Thymus (tissue), 14 donors: Measurements from ENCODE around the gene ULBP2. TPM values are rescaled to one million over a fixed set of nuclear protein-coding genes. Genes with fewer than 3 reads are reported as not detected.

Experiments
- DNase-seq, 9 donors: peaks; one replicate each; pipeline ENCODE4 v3.0.0-alpha.2; 2013; ENCODE audit warnings: low spot score in 9 of 9, low read depth in 6 of 9, missing footprints in 1 of 9
- H3K27ac ChIP-seq, 2 donors: one replicate each; pipeline ENCODE4 v1.5.1; 2013; ENCODE audit warnings: control low read depth in 1 of 2, low read depth in 1 of 2, low read length in 1 of 2, mild to moderate bottlenecking in 1 of 2, moderate library complexity in 1 of 2
- H3K27me3 ChIP-seq, 2 donors: one replicate each; pipeline ENCODE4 v1.5.1; 2013; ENCODE audit warnings: low read length in 1 of 2; ENCODE audit not compliant: control insufficient read depth in 2 of 2, insufficient read depth in 1 of 2
- H3K36me3 ChIP-seq, 2 donors: one replicate each; pipeline ENCODE4 v1.5.1; 2013; ENCODE audit warnings: low read length in 1 of 2, mild to moderate bottlenecking in 1 of 2, moderate library complexity in 1 of 2; ENCODE audit not compliant: control insufficient read depth in 2 of 2, insufficient read depth in 2 of 2
- H3K4me1 ChIP-seq, 2 donors: one replicate each; pipeline ENCODE4 v1.5.1; 2013; ENCODE audit warnings: low read length in 2 of 2; ENCODE audit not compliant: control insufficient read depth in 2 of 2, insufficient read depth in 2 of 2
- H3K4me3 ChIP-seq, 2 donors: one replicate each; pipeline ENCODE4 v1.5.1; 2013; ENCODE audit warnings: low read length in 2 of 2, control low read depth in 1 of 2, mild to moderate bottlenecking in 1 of 2
- H3K9me3 ChIP-seq, 2 donors: one replicate each; pipeline ENCODE4 v1.5.1; 2013; ENCODE audit warnings: low read length in 1 of 2, mild to moderate bottlenecking in 1 of 2; ENCODE audit not compliant: control insufficient read depth in 2 of 2, insufficient read depth in 1 of 2
- WGBS: extraction: QIAGEN DNeasy Blood & Tissue Kit; methylation state at CpG from one replicate; pipeline ENCODE4 v1.1.7; 2013; 5-methylcytosine and 5-hydroxymethylcytosine counted together
- long read RNA-seq, 10 donors: transcript quantifications; one replicate each; lab custom pipeline, GENCODE V29; 2026
- polyA plus RNA-seq: library from polyadenylated mRNA; stranded (reverse); fragments of 200-250 nt; gene quantifications from one replicate; pipeline ENCODE4 v1.2.3, GENCODE V29; 2013
- total RNA-seq: library from RNA; stranded (reverse); fragments of 120-200 nt; gene quantifications from one replicate; pipeline ENCODE4 v1.2.4, GENCODE V29; 2013
- donor health status: healthy.

Gene ULBP2, protein sequence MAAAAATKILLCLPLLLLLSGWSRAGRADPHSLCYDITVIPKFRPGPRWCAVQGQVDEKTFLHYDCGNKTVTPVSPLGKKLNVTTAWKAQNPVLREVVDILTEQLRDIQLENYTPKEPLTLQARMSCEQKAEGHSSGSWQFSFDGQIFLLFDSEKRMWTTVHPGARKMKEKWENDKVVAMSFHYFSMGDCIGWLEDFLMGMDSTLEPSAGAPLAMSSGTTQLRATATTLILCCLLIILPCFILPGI
- 0.66 TPM for total RNA-seq
- 2.3 TPM for polyA plus RNA-seq
- long read RNA-seq, donor 1, result 0 reads
- long read RNA-seq, donor 2, result 0 reads
- long read RNA-seq, donor 3, result 0 reads
- long read RNA-seq, donor 4, partial matches to known transcripts, result 0 of 1 reads
- long read RNA-seq, donor 4, other reads (novel, unspliced or antisense), result 0 of 1 reads
- long read RNA-seq, donor 5, partial matches to known transcripts, result 0 of 1 reads
- long read RNA-seq, donor 5, other reads (novel, unspliced or antisense), result 0 of 1 reads
- long read RNA-seq, donor 6, result 0 reads
- long read RNA-seq, donor 7, result 0 reads
- long read RNA-seq, donor 8, result 0 reads
- long read RNA-seq, donor 9, partial matches to known transcripts, result 0 of 1 reads
- long read RNA-seq, donor 9, other reads (novel, unspliced or antisense), result 0 of 1 reads
- long read RNA-seq, donor 10, result 0 reads

GRCh38 chr6:149941583-149942460 is at the start of gene ULBP2:
Gene ULBP2 (plus strand): TSS chr6:149942014. CDS start chr6:149942073, 59 bp downstream.
- Histone ChIP-seq H3K4me3 (peak within 1 kb of the TSS; percentile 55 to 67), H3K27me3 (peaks cover 43 to 71% of the 10 kb centered on the region in 2 donors)
- WGBS, result under 1% methylated on average over 62 of the region's 62 CpGs

GRCh38 chr6:149895048-149895590 is 46.7 kb upstream of the ULBP2 start:
- 84% methylated on average over 7 of the region's 7 CpGs for WGBS
- no peak for DNase-seq
- Histone ChIP-seq H3K36me3 (no peaks in the 10 kb centered on the region), H3K9me3 (no peaks in the 10 kb centered on the region), H3K4me3 (no peak overlapping the region), H3K27me3 (peaks cover 0 to 5% of the 10 kb centered on the region in 2 donors), H3K27ac (no peak overlapping the region), H3K4me1 (no peaks in the 10 kb centered on the region)

More at GRCh38 chr6:149941583-149942460, at the start of gene ULBP2:
- Histone ChIP-seq H3K9me3 (peaks cover 0 to 8% of the 10 kb centered on the region in 2 donors), H3K36me3 (no peaks in the 10 kb centered on the region), H3K27ac (no peak within 1 kb of the TSS), H3K4me1 (peaks cover 12 to 29% of the 10 kb centered on the region in 2 donors)
- DNase-seq, result peak; percentile 62 to 92 (median 78)

DNA sequence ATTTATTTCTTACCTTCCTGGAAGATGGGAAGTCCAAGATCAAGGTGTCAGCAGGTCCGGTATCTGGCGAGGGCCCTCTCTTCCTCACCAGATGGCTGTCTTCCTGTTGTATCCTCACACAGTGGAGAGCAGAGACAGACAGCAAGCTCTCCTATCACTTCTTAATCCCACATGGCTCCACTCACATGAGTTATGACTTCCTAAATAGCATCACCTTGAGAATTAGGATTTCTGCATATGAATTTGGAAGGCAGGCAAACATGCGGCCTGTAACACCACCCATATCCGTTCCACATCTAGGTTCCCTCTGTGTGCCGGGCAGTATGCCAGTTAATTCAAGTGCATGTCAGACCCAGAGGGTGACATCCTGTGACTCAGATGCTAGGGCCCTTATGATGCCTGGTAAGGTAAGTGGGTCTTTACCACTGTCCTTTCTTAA is 46.0 kb upstream of the ULBP2 start:
- H3K4me1 ChIP-seq, result no peaks in the 10 kb centered on the region
- WGBS, result 54% methylated on average over 5 of the region's 5 CpGs
- peaks cover 0 to 3% of the 10 kb centered on the region in 2 donors for H3K27me3 ChIP-seq
- no peak overlapping the region for H3K4me3 ChIP-seq
- no peaks in the 10 kb centered on the region for H3K9me3 ChIP-seq
- no peak overlapping the region for H3K27ac ChIP-seq
- DNase-seq, result no peak
- H3K36me3 ChIP-seq, result no peaks in the 10 kb centered on the region

- H3K9me3 ChIP-seq, result no peaks in the 10 kb centered on the region
- WGBS, result 95% methylated on average over 3 of the region's 3 CpGs
- H3K27me3 ChIP-seq, result peaks cover 0 to 3% of the 10 kb centered on the region in 2 donors
- no peak for DNase-seq
- H3K4me1 ChIP-seq, result no peaks in the 10 kb centered on the region
- no peaks in the 10 kb centered on the region for H3K36me3 ChIP-seq
- no peak overlapping the region for H3K4me3 ChIP-seq
- H3K27ac ChIP-seq, result no peak overlapping the region
Observed at GRCh38 chr6:149896491-149896890, 45.3 kb upstream of the ULBP2 start.

- WGBS, result 95% methylated on average over 13 of the region's 13 CpGs
- DNase-seq, result no peak
- no peak overlapping the region for H3K4me3 ChIP-seq
- no peak overlapping the region for H3K27ac ChIP-seq
- no peaks in the 10 kb centered on the region for H3K36me3 ChIP-seq
- peaks cover 0 to 3% of the 10 kb centered on the region in 2 donors for H3K27me3 ChIP-seq
- no peaks in the 10 kb centered on the region for H3K4me1 ChIP-seq
- no peaks in the 10 kb centered on the region for H3K9me3 ChIP-seq
Observed at GRCh38 chr6:149897015-149897697, 44.7 kb upstream of the ULBP2 start.

- H3K27ac ChIP-seq, result no peak within 1 kb of the TSS
- peaks cover 0 to 3% of the 10 kb centered on the region in 2 donors for H3K27me3 ChIP-seq
- no peak within 1 kb of the TSS for H3K4me3 ChIP-seq
- WGBS, result 95% methylated on average over 17 of the region's 17 CpGs
- DNase-seq, result no peak
- no peaks in the 10 kb centered on the region for H3K36me3 ChIP-seq
- no peaks in the 10 kb centered on the region for H3K9me3 ChIP-seq
- H3K4me1 ChIP-seq, result no peaks in the 10 kb centered on the region
Observed at GRCh38 chr6:149897855-149898744, 43.7 kb upstream of the ULBP2 start, which contains the start of gene RAET1E. Gene RAET1E (minus strand): TSS chr6:149898113. CDS start chr6:149890901, 7,212 bp downstream.

DNA sequence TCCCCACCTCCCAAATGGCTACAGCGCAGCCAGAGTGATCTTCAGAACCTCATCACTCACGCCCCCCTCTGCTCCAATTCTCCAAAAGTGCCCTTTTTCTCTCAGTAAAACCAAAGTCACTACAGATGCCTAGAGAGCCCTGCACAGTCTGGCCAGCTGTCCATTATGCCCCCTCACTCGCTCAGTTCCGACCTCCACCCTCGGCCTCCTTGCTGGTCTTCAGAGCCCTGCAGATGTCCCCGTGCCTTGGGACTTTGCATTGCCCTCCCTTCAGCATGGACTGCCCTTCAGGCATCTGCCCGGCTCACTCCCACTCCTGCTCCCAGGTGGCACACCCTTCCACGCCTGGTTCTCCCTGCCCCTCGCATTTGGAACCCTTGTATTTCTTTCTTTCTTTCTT is 42.8 kb upstream of the ULBP2 start:
- Histone ChIP-seq H3K4me3 (no peak overlapping the region), H3K4me1 (no peaks in the 10 kb centered on the region), H3K9me3 (no peaks in the 10 kb centered on the region), H3K36me3 (no peaks in the 10 kb centered on the region), H3K27ac (no peak overlapping the region), H3K27me3 (peaks cover 0 to 9% of the 10 kb centered on the region in 2 donors)
- DNase-seq, result no peak
- 98% methylated on average over 9 of the region's 9 CpGs for WGBS
